ENCODE results near the gene HGD. TPM values are rescaled to one million over a fixed set of nuclear protein-coding genes. Genes with fewer than 3 reads are reported as not detected.

Gene HGD
- total RNA-seq, 1 donor from 2014 or later = 18.1 TPM

- TF ChIP-seq, protein P1, sequence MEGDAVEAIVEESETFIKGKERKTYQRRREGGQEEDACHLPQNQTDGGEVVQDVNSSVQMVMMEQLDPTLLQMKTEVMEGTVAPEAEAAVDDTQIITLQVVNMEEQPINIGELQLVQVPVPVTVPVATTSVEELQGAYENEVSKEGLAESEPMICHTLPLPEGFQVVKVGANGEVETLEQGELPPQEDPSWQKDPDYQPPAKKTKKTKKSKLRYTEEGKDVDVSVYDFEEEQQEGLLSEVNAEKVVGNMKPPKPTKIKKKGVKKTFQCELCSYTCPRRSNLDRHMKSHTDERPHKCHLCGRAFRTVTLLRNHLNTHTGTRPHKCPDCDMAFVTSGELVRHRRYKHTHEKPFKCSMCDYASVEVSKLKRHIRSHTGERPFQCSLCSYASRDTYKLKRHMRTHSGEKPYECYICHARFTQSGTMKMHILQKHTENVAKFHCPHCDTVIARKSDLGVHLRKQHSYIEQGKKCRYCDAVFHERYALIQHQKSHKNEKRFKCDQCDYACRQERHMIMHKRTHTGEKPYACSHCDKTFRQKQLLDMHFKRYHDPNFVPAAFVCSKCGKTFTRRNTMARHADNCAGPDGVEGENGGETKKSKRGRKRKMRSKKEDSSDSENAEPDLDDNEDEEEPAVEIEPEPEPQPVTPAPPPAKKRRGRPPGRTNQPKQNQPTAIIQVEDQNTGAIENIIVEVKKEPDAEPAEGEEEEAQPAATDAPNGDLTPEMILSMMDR (conservative IDR thresholded peaks at IDR 0.05; ENCODE audit: low read depth, low read length) = no peak
- no peak overlapping the region for H3K4me3 ChIP-seq (ENCODE audit: low read depth, low read length)
- no peak for DNase-seq (ENCODE audit: low read depth)
These were observed 31.7 kb downstream of the HGD start for GRCh38 chr3:120650311-120650710.

GRCh38 chr3:120649830-120650233 lies 32.2 kb downstream of the HGD start:
- no peak for DNase-seq (ENCODE audit: low read depth)

DNA sequence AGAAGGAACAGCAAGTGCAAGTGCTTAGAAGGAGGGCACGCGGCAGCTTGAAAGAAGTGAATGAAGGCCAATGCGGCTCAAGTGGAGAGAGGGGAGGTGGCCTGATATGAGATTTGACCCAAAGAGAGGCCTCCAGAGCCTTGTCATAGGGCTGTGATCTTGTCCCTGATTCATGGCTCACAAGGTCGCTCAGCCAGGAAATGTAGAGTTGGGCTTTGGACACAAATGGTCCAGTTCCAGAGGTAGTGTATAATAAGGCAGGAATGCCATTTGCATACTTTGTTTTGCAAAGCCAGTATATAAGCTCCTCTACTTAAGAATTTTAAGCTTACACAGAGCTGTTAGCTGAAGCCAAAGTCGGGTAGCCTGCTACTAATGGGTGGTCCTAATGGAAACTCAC lies 33.7 kb downstream of the HGD start:
- TF ChIP-seq, protein P1 (conservative IDR thresholded peaks at IDR 0.05; ENCODE audit: low read depth, low read length) = no peak
- H3K4me3 ChIP-seq (ENCODE audit: low read depth, low read length) = no peak overlapping the region
- no peak for DNase-seq (ENCODE audit: low read depth)

More at GRCh38 chr3:120649830-120650233, 32.2 kb downstream of the HGD start:
- no peak overlapping the region for H3K4me3 ChIP-seq (ENCODE audit: low read depth, low read length)
- TF ChIP-seq, protein P1 (conservative IDR thresholded peaks at IDR 0.05; ENCODE audit: low read depth, low read length) = no peak

DNA sequence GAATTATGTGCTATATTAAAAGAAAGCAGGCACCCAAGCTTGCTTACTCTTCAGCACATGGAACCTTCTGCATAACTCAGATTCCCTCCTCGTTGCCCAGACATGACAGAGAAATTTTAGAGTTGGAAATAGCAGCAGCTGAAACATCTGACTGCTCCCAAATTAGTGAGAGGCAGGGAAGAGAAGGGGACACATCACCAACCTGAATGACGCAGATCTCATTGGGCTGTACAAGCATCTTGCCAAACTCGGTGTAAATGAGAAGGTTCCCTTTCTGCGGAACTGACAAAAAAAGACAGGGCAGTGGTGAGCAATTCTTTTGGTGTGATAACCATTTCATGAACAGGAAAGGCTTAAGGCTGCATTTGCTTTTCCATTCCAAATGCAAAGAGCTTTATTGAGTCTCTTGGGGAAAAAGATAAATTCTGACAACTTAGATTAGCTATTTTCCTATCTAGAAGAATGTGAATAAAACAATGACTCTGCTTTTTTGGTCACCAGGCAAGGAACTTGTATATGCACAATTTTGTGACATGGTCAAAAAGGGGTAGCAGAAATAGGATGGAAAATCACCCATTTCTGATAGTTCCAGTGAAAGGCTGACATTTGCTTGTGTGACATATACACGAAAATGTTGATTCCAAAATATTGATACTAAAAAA lies 35.1 kb downstream of the HGD start:
- TF ChIP-seq, protein P1 (conservative IDR thresholded peaks at IDR 0.05; ENCODE audit: low read depth, low read length) = no peak
- H3K4me3 ChIP-seq (ENCODE audit: low read depth, low read length) = no peak overlapping the region
- DNase-seq (ENCODE audit: low read depth) = no peak

DNA sequence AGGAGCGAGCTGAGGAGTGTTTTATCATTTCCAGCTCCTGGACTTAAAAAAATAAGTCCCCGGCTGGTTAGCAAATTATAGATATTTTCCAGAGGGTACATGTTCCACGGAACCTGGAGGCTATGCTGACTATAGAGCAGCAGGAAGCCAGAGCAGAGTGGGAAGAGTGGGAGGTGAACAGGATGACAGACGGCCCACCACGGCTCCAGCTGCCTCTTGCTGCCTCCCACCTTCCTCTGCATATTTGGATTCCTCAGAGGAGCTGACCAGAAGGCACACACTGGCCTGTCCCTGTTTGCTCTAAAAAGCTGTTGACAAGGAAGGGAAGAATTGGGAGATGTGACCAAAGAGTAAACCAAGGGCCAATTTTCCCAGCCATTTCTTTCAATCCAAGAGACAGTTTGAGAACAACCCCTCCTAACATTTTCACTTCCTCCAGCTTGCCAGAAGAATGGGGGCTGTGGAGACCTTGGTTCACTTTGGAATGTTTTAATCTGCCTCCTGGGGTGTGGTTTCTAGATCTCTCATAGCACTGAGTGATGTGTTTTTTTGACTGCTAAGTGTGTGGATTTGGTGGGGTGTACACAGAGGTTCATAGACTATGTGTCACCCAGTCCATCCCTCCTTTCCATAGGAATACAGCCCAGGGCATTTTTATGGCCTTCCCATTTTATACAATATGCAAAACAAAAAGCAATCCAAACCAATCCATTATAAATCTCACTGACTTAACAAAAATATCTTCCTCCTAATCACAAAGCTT lies 36.8 kb downstream of the HGD start:
- DNase-seq (ENCODE audit: low read depth) = no peak
- H3K4me3 ChIP-seq (ENCODE audit: low read depth, low read length) = no peak overlapping the region

GRCh38 chr3:120642368-120642948 lies 39.6 kb downstream of the HGD start:
- H3K4me3 ChIP-seq (ENCODE audit: low read depth, low read length) = no peak overlapping the region
- TF ChIP-seq, protein P1 (conservative IDR thresholded peaks at IDR 0.05; ENCODE audit: low read depth, low read length) = no peak
- no peak for DNase-seq (ENCODE audit: low read depth)

More for the DNA sequence above, 36.8 kb downstream of the HGD start:
- TF ChIP-seq, protein P1 (conservative IDR thresholded peaks at IDR 0.05; ENCODE audit: low read depth, low read length) = no peak

Measured in epithelial cell of proximal tubule (primary cell).